Stimulated activated CD4-positive, alpha-beta T cell treated with anti-CD3 and anti-CD28 coated beads, Interleukin-4, amount 100 ng/mL, for 4 hours (primary cell): ENCODE measurements around the gene MYO5C.
"Not testable (repeated sequence)": the region's sequence is repeated elsewhere in the genome, so short reads cannot be mapped to it uniquely, and the experiment has no call there.

ENCODE experiments used
- DNase-seq, 2 experiments: peaks; one replicate each; pipeline ENCODE4 v3.0.0-alpha.2; 2020

Gene MYO5C

GRCh38 chr15:52308446-52309153 lies 13.0 kb upstream of the MYO5C start:
- DNase-seq: no peak

GRCh38 chr15:52307847-52308246 lies 12.2 kb upstream of the MYO5C start:
- DNase-seq: no peak

GRCh38 chr15:52306270-52306669 lies 10.7 kb upstream of the MYO5C start:
- no peak for DNase-seq

- no peak for DNase-seq
These were observed 7.6 kb upstream of the MYO5C start for GRCh38 chr15:52303093-52303772.

- no peak for DNase-seq
These were observed 5.8 kb upstream of the MYO5C start for GRCh38 chr15:52301265-52301847.

- DNase-seq: no peak
These were observed 653 bp downstream of the MYO5C start for GRCh38 chr15:52294881-52295420.

- DNase-seq: no peak
These were observed 2.7 kb downstream of the MYO5C start for GRCh38 chr15:52292780-52293392.

GRCh38 chr15:52291204-52291603 lies 4.4 kb downstream of the MYO5C start:
- no peak for DNase-seq

GRCh38 chr15:52290800-52291199 lies 4.8 kb downstream of the MYO5C start:
- no peak for DNase-seq

GRCh38 chr15:52290329-52290728 lies 5.3 kb downstream of the MYO5C start:
- DNase-seq: no peak

GRCh38 chr15:52289629-52290081 lies 5.9 kb downstream of the MYO5C start:
- DNase-seq: no peak

GRCh38 chr15:52288986-52289385 lies 6.6 kb downstream of the MYO5C start:
- DNase-seq: no peak

- no peak for DNase-seq
These were observed 7.3 kb downstream of the MYO5C start for GRCh38 chr15:52288051-52288942.

- DNase-seq: no peak
These were observed 8.5 kb downstream of the MYO5C start for GRCh38 chr15:52287114-52287513.

- not testable (repeated sequence) for DNase-seq
These were observed 9.7 kb downstream of the MYO5C start for GRCh38 chr15:52285941-52286340.

- no peak for DNase-seq
These were observed 11.4 kb downstream of the MYO5C start for GRCh38 chr15:52284164-52284563.

- no peak for DNase-seq
These were observed 12.3 kb downstream of the MYO5C start for GRCh38 chr15:52283281-52283680.

GRCh38 chr15:52282418-52282817 lies 13.2 kb downstream of the MYO5C start:
- DNase-seq: no peak

- DNase-seq: no peak
These were observed 14.2 kb downstream of the MYO5C start for GRCh38 chr15:52281085-52282035.

- no peak for DNase-seq
These were observed 15.1 kb downstream of the MYO5C start for GRCh38 chr15:52280326-52281084.
